T47D (cell line): Measurements from ENCODE around the gene ZNF683.
"Not testable (repeated sequence)": the region's sequence is repeated elsewhere in the genome, so short reads cannot be mapped to it uniquely, and the experiment has no call there.

ENCODE experiments used
- DNase-seq, 2 experiments: peaks; one replicate each; pipeline versions ENCODE4 v3.0.0 to v3.0.0-alpha.2; 2011 to 2012; ENCODE audit warnings: low read depth in 1 of 2, low spot score in 1 of 2
- JUND ChIP-seq: IDR thresholded peaks from 2 replicates; pipeline ENCODE4 v1.6.1; 2012; ENCODE audit warnings: low read depth
- in situ Hi-C: cut with HindIII; loops from 2 replicates; pipeline ENCODE4 v1.10.0; 2016; ENCODE audit warnings: low sequenced_read_pairs, low pct_unique_long_range_greater_than_20kb

The ZNF683 gene

DNA sequence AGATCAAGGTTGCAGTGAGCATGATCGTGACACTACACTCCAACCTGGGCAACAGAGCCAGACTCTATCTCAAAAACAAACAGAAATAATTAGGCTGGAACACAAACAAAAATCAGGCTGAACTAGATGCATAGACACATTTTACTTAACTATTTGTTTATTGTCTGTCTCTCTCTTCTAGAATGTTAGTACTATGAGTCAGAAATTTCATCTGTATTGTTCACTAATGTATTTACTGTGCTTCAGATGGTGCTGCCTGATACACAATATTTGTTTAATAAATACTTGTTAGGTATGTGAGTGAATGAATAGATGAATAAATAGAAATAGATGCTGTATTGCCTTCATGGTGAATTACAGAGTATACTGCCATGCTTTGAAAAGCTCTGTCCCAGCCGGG, 32.1 kb upstream of the ZNF683 start:
- in situ Hi-C loops, result no loop called here
- TF ChIP-seq JUND, result no peak; the same call in 1 of the 2 replicates
- peak in 1 of 2 experiments; percentile 62 for DNase-seq

GRCh38 chr1:26403656-26404055, 31.1 kb upstream of the ZNF683 start:
- no peak for DNase-seq
- in situ Hi-C loops, result no loop called here
- no peak for TF ChIP-seq JUND

- in situ Hi-C loops, result no loop called here
- no peak for TF ChIP-seq JUND
- DNase-seq, result no peak
Observed at GRCh38 chr1:26401891-26402290, 29.3 kb upstream of the ZNF683 start.

GRCh38 chr1:26399034-26399433, 26.5 kb upstream of the ZNF683 start:
- no peak for TF ChIP-seq JUND
- in situ Hi-C loops, result no loop called here
- DNase-seq, result no peak

DNA sequence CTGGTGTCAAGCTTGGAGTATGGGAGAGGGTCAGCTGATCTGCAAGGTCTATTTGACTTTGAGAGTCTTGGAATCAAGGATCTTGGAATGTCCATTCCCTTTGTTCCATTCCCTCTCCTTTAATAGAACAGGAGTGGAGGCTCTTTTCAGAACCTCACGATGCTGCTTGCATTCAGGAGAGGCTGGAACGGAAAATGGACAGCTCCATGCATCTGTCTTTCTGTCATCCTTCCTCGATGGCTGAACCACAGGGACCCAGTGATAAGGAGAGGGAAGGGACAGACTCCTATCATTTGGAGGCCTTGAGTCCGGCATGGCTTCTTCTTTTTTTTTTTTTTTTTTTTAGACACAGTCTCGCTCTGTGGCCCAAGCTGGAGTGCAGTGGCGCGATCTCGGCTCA, 23.2 kb upstream of the ZNF683 start:
- TF ChIP-seq JUND, result no peak
- DNase-seq, result no peak
- in situ Hi-C loops, result no loop called here

- TF ChIP-seq JUND, result no peak
- in situ Hi-C loops, result no loop called here
- peak in 1 of 2 experiments; percentile 61 for DNase-seq
Observed at GRCh38 chr1:26391450-26391849, 18.9 kb upstream of the ZNF683 start.

GRCh38 chr1:26389604-26390247, 17.2 kb upstream of the ZNF683 start:
- in situ Hi-C loops, result no loop called here
- DNase-seq, result no peak
- TF ChIP-seq JUND, result no peak

GRCh38 chr1:26388791-26389445, 16.4 kb upstream of the ZNF683 start:
- TF ChIP-seq JUND, result no peak
- in situ Hi-C loops, result no loop called here
- no peak for DNase-seq

DNA sequence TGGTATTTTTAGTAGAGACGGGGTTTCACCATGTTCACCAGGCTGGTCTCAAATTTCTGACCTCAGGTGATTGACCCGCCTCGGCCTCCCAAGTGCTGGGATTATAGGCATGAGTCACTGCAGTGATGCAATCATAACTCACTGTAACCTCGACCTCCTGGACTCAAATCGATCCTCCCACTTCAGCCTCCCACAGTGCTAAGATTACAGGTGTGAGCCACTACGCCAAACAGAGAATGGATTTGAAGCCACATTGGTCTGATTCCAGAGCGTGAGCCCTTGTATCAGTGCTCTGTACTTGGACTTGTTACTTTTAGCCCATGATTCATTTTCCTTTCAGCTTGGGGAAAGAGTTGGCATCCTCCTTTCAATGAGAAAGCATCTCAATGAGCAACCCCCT, 14.9 kb upstream of the ZNF683 start:
- in situ Hi-C loops, result no loop called here
- TF ChIP-seq JUND, result no peak

GRCh38 chr1:26385063-26385462, 12.5 kb upstream of the ZNF683 start:
- in situ Hi-C loops, result not testable (repeated sequence)

More for the DNA sequence above, 14.9 kb upstream of the ZNF683 start:
- DNase-seq, result no peak

GRCh38 chr1:26384076-26384475, 11.5 kb upstream of the ZNF683 start:
- in situ Hi-C loops, result no loop called here
- TF ChIP-seq JUND, result no peak
- DNase-seq, result no peak

More at GRCh38 chr1:26385063-26385462, 12.5 kb upstream of the ZNF683 start:
- DNase-seq, result not testable (repeated sequence)

- no peak for TF ChIP-seq JUND
- DNase-seq, result no peak
- in situ Hi-C loops, result no loop called here
Observed at GRCh38 chr1:26378879-26379251, 6.3 kb upstream of the ZNF683 start.

GRCh38 chr1:26378088-26378878, 5.7 kb upstream of the ZNF683 start:
- DNase-seq, result no peak
- TF ChIP-seq JUND, result no peak
- in situ Hi-C loops, result no loop called here
